Neural progenitor cell (in vitro differentiated cells): Measurements from ENCODE around the gene ASH1L. TPM values are rescaled to one million over a fixed set of nuclear protein-coding genes. Genes with fewer than 3 reads are reported as not detected.
"Not testable (repeated sequence)": the region's sequence is repeated elsewhere in the genome, so short reads cannot be mapped to it uniquely, and the experiment has no call there.

Experiments
- DNase-seq: peaks from one replicate; pipeline ENCODE4 v3.0.0-alpha.2; 2016; ENCODE audit warnings: low spot score
- H2AFZ ChIP-seq: fragments of 200-600 bp; sonication (generic); replicated peaks from 2 replicates; pipeline ENCODE4 v1.6.1; 2016; ENCODE audit warnings: antibody characterized with exemption
- H3F3A ChIP-seq: fragments of 200-600 bp; sonication (generic); 2 replicates; pipeline ENCODE4 v1.6.1; 2016; ENCODE audit warnings: antibody characterized with exemption, low read depth
- H3K27ac ChIP-seq: fragments of 200-600 bp; sonication (generic); 2 replicates; pipeline ENCODE4 v1.5.1; 2016; ENCODE audit warnings: mild to moderate bottlenecking
- H3K27me3 ChIP-seq: fragments of 200-600 bp; sonication (generic); 2 replicates; pipeline ENCODE4 v1.6.1; 2016; ENCODE audit warnings: mild to moderate bottlenecking, moderate library complexity
- H3K36me3 ChIP-seq: fragments of 200-600 bp; sonication (generic); 2 replicates; pipeline ENCODE4 v1.5.1; 2016
- H3K4me1 ChIP-seq: fragments of 200-600 bp; sonication (generic); 2 replicates; pipeline ENCODE4 v1.6.1; 2016; ENCODE audit warnings: mixed run types
- H3K4me2 ChIP-seq: fragments of 200-600 bp; sonication (generic); 2 replicates; pipeline ENCODE4 v1.6.1; 2016
- H3K4me3 ChIP-seq: fragments of 200-600 bp; sonication (generic); 2 replicates; pipeline ENCODE4 v1.5.1; 2016
- H3K79me2 ChIP-seq: fragments of 200-600 bp; sonication (generic); 2 replicates; pipeline ENCODE4 v1.6.1; 2016; ENCODE audit warnings: low read depth
- H3K9ac ChIP-seq: fragments of 200-600 bp; sonication (generic); 2 replicates; pipeline ENCODE4 v1.6.1; 2016
- H3K9me3 ChIP-seq: fragments of 200-600 bp; sonication (generic); 2 replicates; pipeline ENCODE4 v1.5.1; 2016; ENCODE audit warnings: low read depth
- H4K20me1 ChIP-seq: fragments of 200-600 bp; sonication (generic); 2 replicates; pipeline ENCODE4 v1.6.1; 2016; ENCODE audit warnings: low read depth
- H3K27ac Mint-ChIP-seq: 3 replicates; pipeline ENCODE4 v1.8.0; 2021; ENCODE audit warnings: mixed read lengths
- H3K27me3 Mint-ChIP-seq: 2 replicates; pipeline ENCODE4 v1.8.0; 2022; ENCODE audit warnings: low read depth, mild to moderate bottlenecking, inconsistent platforms, moderate library complexity, mixed read lengths; ENCODE audit not compliant: insufficient read depth
- H3K36me3 Mint-ChIP-seq: 3 replicates; pipeline ENCODE4 v1.8.0; 2021; ENCODE audit warnings: mixed read lengths
- H3K4me1 Mint-ChIP-seq: 3 replicates; pipeline ENCODE4 v1.8.0; 2021; ENCODE audit warnings: mixed read lengths
- H3K4me3 Mint-ChIP-seq: 3 replicates; pipeline ENCODE4 v1.8.0; 2021; ENCODE audit warnings: mild to moderate bottlenecking, moderate library complexity, mixed read lengths
- H3K9me3 Mint-ChIP-seq: 3 replicates; pipeline ENCODE4 v1.8.0; 2020; ENCODE audit warnings: mixed read lengths
- CTCF ChIP-seq: fragments of 200-600 bp; sonication (generic); IDR thresholded peaks from 2 replicates; pipeline ENCODE4 v1.5.1; 2017; ENCODE audit warnings: antibody characterized with exemption, mild to moderate bottlenecking
- EZH2 ChIP-seq: fragments of 200-600 bp; sonication (generic); IDR thresholded peaks from 2 replicates; pipeline ENCODE4 v1.6.1; 2017; ENCODE audit warnings: antibody characterized with exemption, mild to moderate bottlenecking, moderate library complexity
- EZH2phosphoT487 ChIP-seq: fragments of 200-600 bp; sonication (generic); IDR thresholded peaks from 2 replicates; pipeline ENCODE4 v1.6.1; 2017; ENCODE audit warnings: antibody characterized with exemption
- total RNA-seq: library from RNA; depleted of rRNA; stranded (reverse); fragments of >200 nt; gene quantifications from 2 replicates; pipeline ENCODE4 v1.2.3, GENCODE V29; 2015; ENCODE audit warnings: low replicate concordance

The ASH1L gene
- total RNA-seq, 1 donor from 2014 or later, result 42.1 TPM

GRCh38 chr1:155596864-155597263 lies 34.3 kb upstream of the ASH1L start:
- H2AFZ ChIP-seq, result no peak overlapping the region
- H3K9me3 ChIP-seq, result no peaks in the 10 kb centered on the region
- Mint-ChIP-seq H3K36me3 (no peaks in the 10 kb centered on the region), H3K27ac (peak overlapping the region; percentile 37), H3K9me3 (no peaks in the 10 kb centered on the region), H3K27me3 (peaks cover 2% of the 10 kb centered on the region), H3K4me3 (no peak overlapping the region), H3K4me1 (peaks cover 40% of the 10 kb centered on the region)
- DNase-seq, result no peak
- no peak overlapping the region for H3K4me3 ChIP-seq
- peaks cover 15% of the 10 kb centered on the region for H3F3A ChIP-seq
- H3K36me3 ChIP-seq, result no peaks in the 10 kb centered on the region
- H3K4me1 ChIP-seq, result peaks cover 6% of the 10 kb centered on the region
- H3K9ac ChIP-seq, result no peak overlapping the region
- TF ChIP-seq EZH2 (no peak), EZH2phosphoT487 (no peak), CTCF (no peak)
- H3K79me2 ChIP-seq, result no peaks in the 10 kb centered on the region
- H3K27me3 ChIP-seq, result no peaks in the 10 kb centered on the region
- H3K27ac ChIP-seq, result no peak overlapping the region
- H3K4me2 ChIP-seq, result no peak overlapping the region
- no peaks in the 10 kb centered on the region for H4K20me1 ChIP-seq

GRCh38 chr1:155595877-155596474 lies 33.4 kb upstream of the ASH1L start:
- Mint-ChIP-seq H3K4me3 (peak overlapping the region; percentile 55), H3K27ac (peak overlapping the region; percentile 61), H3K4me1 (peaks cover 40% of the 10 kb centered on the region)
- not testable (repeated sequence) for H3K9ac ChIP-seq, H2AFZ ChIP-seq, H3K9me3 ChIP-seq, H3K79me2 ChIP-seq, H3K27ac ChIP-seq, H4K20me1 ChIP-seq, DNase-seq, H3K4me2 ChIP-seq, H3K27me3 Mint-ChIP-seq, H3K36me3 ChIP-seq, H3K27me3 ChIP-seq, H3K4me1 ChIP-seq, H3K9me3 Mint-ChIP-seq, H3K36me3 Mint-ChIP-seq, H3K4me3 ChIP-seq
- H3F3A ChIP-seq, result peaks cover 20% of the 10 kb centered on the region

GRCh38 chr1:155591770-155592169 lies 29.2 kb upstream of the ASH1L start:
- no peaks in the 10 kb centered on the region for H3K27me3 Mint-ChIP-seq
- H3K4me3 ChIP-seq, result no peak overlapping the region
- H3K4me1 ChIP-seq, result peaks cover 9% of the 10 kb centered on the region
- no peaks in the 10 kb centered on the region for H3K27me3 ChIP-seq
- no peak overlapping the region for H3K4me2 ChIP-seq
- H4K20me1 ChIP-seq, result no peaks in the 10 kb centered on the region
- H3K9me3 Mint-ChIP-seq, result no peaks in the 10 kb centered on the region
- no peak overlapping the region for H3K27ac Mint-ChIP-seq
- no peaks in the 10 kb centered on the region for H3K9me3 ChIP-seq
- H3K4me3 Mint-ChIP-seq, result no peak overlapping the region
- H3K4me1 Mint-ChIP-seq, result peaks cover 26% of the 10 kb centered on the region
- TF ChIP-seq EZH2phosphoT487 (no peak), CTCF (peak; percentile 67), EZH2 (no peak)
- DNase-seq, result peak; percentile 76
- H2AFZ ChIP-seq, result no peak overlapping the region
- H3K36me3 Mint-ChIP-seq, result no peaks in the 10 kb centered on the region
- H3K36me3 ChIP-seq, result no peaks in the 10 kb centered on the region
- H3K27ac ChIP-seq, result no peak overlapping the region
- peaks cover 10% of the 10 kb centered on the region for H3F3A ChIP-seq
- H3K79me2 ChIP-seq, result no peaks in the 10 kb centered on the region
- H3K9ac ChIP-seq, result no peak overlapping the region

- not testable (repeated sequence) for H3K27me3 ChIP-seq, H3K9me3 ChIP-seq, H3K79me2 ChIP-seq, H3K4me1 ChIP-seq, H4K20me1 ChIP-seq, H3K27me3 Mint-ChIP-seq, DNase-seq, H3K36me3 ChIP-seq, H3K27ac Mint-ChIP-seq, H3K4me2 ChIP-seq, H3K9me3 Mint-ChIP-seq, H2AFZ ChIP-seq, H3K27ac ChIP-seq, H3K36me3 Mint-ChIP-seq, H3K4me3 ChIP-seq, H3K4me3 Mint-ChIP-seq, H3K9ac ChIP-seq
- peaks cover 15% of the 10 kb centered on the region for H3K4me1 Mint-ChIP-seq
- H3F3A ChIP-seq, result peaks cover 10% of the 10 kb centered on the region
Measured at GRCh38 chr1:155590516-155591247, 28.1 kb upstream of the ASH1L start.

GRCh38 chr1:155589282-155589681 lies 26.7 kb upstream of the ASH1L start:
- not testable (repeated sequence) for H3K27ac Mint-ChIP-seq, H3K36me3 Mint-ChIP-seq, H3K27ac ChIP-seq, H2AFZ ChIP-seq, H3K79me2 ChIP-seq, H3K36me3 ChIP-seq, H3K9me3 ChIP-seq, H3K4me2 ChIP-seq, H3K9ac ChIP-seq, H3K4me3 ChIP-seq, H3K4me1 ChIP-seq, H4K20me1 ChIP-seq, DNase-seq, H3K9me3 Mint-ChIP-seq, H3K27me3 Mint-ChIP-seq, H3K27me3 ChIP-seq
- peak overlapping the region; percentile 43 for H3K4me3 Mint-ChIP-seq
- H3K4me1 Mint-ChIP-seq, result peaks cover 14% of the 10 kb centered on the region
- H3F3A ChIP-seq, result peaks cover 10% of the 10 kb centered on the region

- H3K9me3 ChIP-seq, H3K9me3 Mint-ChIP-seq, H3K4me1 ChIP-seq, H4K20me1 ChIP-seq, H3K4me1 Mint-ChIP-seq, H3K27me3 ChIP-seq, H3K79me2 ChIP-seq, H3K4me3 Mint-ChIP-seq, H3K9ac ChIP-seq, H3K4me2 ChIP-seq, H2AFZ ChIP-seq, H3K27ac ChIP-seq, H3K4me3 ChIP-seq, H3K27ac Mint-ChIP-seq, H3K27me3 Mint-ChIP-seq, H3K36me3 Mint-ChIP-seq, H3F3A ChIP-seq, DNase-seq, H3K36me3 ChIP-seq: not testable (repeated sequence)
Measured at GRCh38 chr1:155583846-155584245, 21.2 kb upstream of the ASH1L start.
